GM18909 (cell line): ENCODE data around the gene MEGF10.
"Not testable (repeated sequence)": the region's sequence is repeated elsewhere in the genome, so short reads cannot be mapped to it uniquely, and the experiment has no call there.

Experiments used
- ATAC-seq: cut with Tn5 transposase; IDR thresholded peaks from one replicate; pipeline ENCODE4 v1.9.1; 2021; ENCODE audit warnings: mild to moderate bottlenecking; ENCODE audit not compliant: unreplicated experiment, poor library complexity

The MEGF10 gene

GRCh38 chr5:127290019-127290945, at the start of gene MEGF10:
Gene MEGF10, plus strand, starts transcription at chr5:127290796. Its CDS starts 40,513 bp downstream, at chr5:127331309.
- ATAC-seq = peak; percentile 75

DNA sequence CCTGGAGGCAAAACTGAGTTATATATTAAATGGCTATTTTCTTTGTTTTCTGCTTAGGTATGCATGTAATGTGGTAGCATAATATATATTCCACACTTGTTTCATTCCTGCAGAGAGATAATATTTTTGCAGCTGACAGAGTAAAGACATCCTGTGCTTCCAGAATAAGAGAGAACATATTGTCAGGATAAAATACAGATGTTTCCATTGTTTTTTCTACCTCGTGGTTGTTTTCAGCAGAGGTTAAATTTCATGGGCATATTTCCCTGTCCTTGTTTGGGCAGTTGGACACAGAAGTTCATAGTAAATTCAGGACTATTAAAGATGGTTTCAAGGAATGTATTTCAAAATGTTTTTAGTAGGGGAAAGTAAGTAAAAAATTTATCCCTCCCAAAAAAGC, 47.6 kb upstream of the MEGF10 start:
- no peak for ATAC-seq

DNA sequence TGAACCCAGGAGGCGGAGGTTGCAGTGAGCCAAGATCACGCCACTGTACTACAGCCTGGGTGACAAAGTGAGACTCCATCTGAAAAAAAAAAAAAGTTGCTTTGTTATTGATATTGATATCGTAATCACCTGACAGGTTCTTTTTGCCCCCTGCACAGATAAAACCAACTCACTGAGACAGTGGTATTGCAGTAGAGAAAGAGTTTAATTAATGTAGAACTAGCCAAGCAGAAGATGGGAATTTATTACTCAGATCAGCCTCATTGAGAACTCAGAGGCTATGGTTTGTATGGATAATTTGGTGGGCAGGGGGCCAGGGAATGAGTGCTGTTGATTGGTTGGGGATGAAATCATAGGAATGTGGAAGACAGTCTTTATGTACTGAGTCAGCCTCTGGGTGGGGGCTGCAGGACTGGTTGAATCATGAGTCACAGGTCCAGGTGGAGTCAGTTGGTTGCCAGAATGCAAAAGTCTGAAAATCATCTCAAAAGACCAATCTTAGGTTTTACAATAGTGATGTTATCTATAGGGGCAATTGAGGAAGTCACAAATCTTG, 35.8 kb upstream of the MEGF10 start:
- no peak for ATAC-seq

DNA sequence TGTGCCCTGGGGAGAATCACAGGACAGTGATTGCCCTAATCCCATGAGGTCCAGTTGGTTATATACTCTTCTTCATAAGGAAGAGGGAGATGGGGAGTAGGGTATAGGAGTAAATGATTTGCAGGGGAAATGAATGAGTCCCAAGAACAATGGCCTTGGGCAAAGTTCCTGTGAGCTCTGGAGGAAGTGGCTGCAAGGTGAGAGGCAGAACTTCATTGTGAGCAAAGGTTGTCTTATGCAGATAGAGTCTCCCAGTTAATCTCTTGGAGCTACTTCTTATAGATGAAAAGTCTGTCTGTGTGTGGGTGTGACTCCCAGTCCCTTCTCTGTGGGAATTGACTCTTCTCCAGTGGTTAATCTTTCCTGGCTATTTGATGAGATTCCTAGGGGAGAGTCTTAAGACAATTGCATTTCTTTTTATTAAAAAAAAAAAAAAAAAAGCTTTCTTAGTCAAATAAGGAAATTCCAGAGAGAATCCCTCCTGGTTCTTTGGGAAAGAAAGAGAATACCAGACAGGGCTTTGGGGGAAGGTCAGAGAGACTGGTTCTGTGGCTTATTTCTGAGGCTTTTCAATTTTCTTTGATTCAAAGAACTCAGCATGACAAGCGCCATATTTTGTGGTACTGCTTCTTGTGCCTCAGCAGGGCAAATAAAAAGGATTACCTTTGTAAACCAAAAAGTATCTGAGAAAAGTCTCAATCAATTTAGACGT, 33.6 kb upstream of the MEGF10 start:
- no peak for ATAC-seq

- no peak for ATAC-seq
Observed at GRCh38 chr5:127260686-127261085, 29.9 kb upstream of the MEGF10 start.

DNA sequence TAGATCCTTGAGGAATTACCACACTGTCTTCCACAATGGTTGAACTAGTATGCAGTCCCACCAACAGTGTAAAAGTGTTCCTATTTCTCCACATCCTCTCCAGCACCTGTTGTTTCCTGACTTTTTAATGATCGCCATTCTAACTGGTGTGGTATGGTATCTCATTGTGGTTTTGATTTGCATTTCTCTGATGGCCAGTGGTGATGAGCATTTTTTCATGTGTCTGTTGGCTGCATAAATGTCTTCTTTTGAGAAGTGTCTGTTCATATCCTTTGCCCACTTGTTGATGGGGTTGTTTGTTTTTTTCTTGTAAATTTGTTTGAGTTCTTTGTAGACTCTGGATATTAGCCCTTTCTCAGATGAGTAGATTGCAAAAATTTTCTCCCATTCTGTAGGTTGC, 25.1 kb upstream of the MEGF10 start:
- not testable (repeated sequence) for ATAC-seq

- ATAC-seq = not testable (repeated sequence)
Observed at GRCh38 chr5:127268342-127268741, 22.3 kb upstream of the MEGF10 start.

- not testable (repeated sequence) for ATAC-seq
Observed at GRCh38 chr5:127270713-127271112, 19.9 kb upstream of the MEGF10 start.

DNA sequence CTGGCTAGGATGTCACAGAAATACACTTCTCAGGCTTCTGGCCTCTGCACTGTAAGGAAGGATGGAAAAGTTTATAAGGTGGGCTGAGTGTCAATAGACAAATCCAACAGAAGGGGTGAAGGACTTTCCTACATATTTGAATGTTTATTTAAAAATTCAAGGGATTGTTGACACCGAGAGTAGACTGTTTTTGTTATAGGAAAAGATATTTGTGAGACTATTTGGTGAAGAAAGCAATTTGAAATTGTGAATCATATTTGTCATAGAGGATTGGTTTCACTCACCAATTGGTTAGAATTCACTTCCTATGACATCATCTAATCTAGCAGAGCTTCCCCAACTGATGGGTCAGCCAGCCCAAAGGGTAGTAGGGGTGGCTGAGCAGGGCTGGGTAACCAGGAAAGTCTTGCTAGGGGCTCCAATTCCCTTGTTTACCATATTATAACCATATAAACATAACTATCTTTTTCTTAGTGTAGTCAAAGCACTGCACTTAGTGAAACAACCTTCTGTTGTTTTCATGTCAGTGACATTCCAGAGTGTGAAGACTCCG, 14.9 kb upstream of the MEGF10 start:
- ATAC-seq = no peak

- no peak for ATAC-seq
Observed at GRCh38 chr5:127280491-127281220, 9.9 kb upstream of the MEGF10 start.

GRCh38 chr5:127281609-127282008, 9.0 kb upstream of the MEGF10 start:
- no peak for ATAC-seq

DNA sequence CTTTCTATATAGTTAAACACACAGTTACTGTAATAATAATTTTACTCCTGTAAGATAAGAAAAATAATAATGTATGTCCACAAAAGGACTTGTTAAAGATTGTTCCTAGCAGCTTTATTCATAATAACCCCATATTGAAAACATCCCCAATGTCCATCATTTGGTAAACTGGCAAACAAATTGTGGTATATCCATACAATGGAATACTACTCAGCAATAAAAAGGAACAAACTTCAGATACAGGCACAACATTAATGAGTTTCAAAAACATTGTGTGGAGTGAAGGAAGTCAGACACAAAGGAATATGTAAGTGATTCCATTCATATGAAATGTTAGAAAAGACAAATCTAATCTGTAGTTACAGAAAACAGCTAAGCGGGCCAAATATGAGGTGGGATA, 1.9 kb upstream of the MEGF10 start:
- ATAC-seq = no peak

DNA sequence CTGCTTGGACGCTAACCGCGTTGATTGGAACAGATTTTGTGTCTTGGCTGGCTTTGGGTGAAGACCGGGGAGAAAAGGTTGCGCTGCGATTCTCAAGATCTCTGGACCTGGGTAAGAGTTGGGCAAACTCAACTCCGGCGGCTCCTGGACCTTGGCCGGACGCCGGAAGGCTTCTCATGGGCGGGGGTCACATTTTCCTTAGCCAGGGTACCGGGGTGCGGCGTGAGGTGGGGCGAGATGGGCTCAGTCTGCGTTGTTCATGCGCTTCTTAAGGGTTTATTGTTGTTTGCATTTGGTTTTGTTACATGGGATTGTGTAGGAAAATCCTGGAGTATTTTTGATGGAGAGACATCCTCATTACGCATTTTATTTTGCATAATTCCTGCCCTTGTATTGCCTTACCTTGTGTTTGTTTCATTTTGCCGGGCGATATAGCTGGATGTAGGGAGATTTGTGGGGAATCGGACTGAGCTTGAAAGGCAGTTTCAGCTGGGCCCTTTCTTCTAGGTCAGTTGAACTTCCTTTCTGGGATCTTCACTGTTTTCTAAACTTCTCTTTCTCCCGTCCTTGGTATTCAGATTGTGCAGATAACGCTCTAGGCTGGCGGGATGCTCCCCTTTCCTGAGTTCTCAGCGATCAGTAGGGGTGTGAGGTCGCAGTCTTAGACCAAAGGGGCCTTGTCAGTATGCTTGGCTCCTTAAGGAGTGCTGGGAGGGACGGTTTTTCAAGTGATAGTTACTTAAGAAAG, 524 bp downstream of the MEGF10 start:
- no peak for ATAC-seq

DNA sequence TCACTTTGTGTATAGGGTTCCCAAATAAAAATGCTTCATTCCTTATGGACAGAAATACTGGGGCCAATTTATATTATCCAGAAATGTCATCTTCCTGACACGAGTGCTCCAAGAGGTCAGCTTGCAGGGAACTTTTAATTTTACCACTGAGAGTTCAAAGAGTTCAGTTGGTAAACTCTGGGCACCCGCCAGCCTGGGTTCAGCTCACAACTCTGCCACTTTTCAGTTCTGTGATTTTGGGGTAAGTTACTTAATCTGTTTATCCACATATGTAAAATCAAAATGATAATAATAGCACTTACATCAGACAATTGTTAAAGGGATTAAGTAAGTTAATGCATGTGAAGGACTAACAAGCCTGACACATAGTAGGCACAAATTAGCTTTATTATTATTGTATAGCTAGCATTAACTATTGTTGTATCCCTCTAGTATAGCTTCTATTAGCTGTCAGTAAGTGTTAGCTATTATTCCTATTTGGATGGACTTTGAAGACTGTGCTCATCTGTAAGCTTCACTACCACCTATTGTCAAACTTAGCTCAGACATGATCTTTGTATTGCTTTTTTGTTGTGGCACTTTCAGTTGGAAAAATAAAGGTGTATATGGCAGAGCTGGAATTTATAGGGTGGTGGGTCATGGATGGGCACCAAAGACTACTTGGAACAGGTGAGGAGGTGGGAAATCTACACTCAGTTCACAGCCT, 1.6 kb downstream of the MEGF10 start:
- ATAC-seq = no peak

- ATAC-seq = no peak
Observed at GRCh38 chr5:127293373-127293772, 2.8 kb downstream of the MEGF10 start.

DNA sequence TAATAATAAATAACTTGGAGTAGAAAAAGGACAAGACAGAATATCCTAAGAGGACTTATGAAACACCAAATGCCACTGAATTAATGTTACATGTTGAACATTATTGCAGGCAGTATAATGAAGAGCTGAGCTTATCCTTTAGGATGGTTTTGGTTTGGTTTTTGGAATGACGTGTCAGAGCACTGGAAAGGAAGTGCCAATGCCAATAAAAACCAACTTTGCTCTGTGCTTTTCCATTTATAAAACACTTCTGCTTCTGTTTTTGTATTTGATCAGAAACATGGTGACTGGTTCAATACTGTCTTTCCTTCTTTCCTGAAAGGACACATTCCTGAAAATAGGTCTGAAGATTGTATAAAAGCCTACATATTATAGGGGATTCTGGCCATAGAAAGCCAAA, 4.2 kb downstream of the MEGF10 start:
- ATAC-seq = no peak

- ATAC-seq = no peak
Observed at GRCh38 chr5:127295454-127295853, 4.9 kb downstream of the MEGF10 start.

GRCh38 chr5:127296321-127296720, 5.7 kb downstream of the MEGF10 start:
- ATAC-seq = no peak

GRCh38 chr5:127296894-127297293, 6.3 kb downstream of the MEGF10 start:
- not testable (repeated sequence) for ATAC-seq
